Measurements from ENCODE around the gene ZNF398.

Gene ZNF398

GRCh38 chr7:149197675-149198074 lies 50.4 kb downstream of the ZNF398 start:
- TF ChIP-seq YY1 (IDR thresholded peaks at IDR 0.05; ENCODE audit: insufficient read depth, insufficient read length) (no peak), SUZ12 (IDR thresholded peaks at IDR 0.05; ENCODE audit: extremely low read depth, insufficient read depth, insufficient read length) (no peak), ZNF274 (IDR thresholded peaks at IDR 0.05; ENCODE audit: low read depth, low read length) (no peak)
- H3K9ac ChIP-seq (ENCODE audit: insufficient read length, low read depth) = no peak overlapping the region
- H3K27me3 ChIP-seq (ENCODE audit: insufficient read depth, insufficient read length) = no peaks in the 10 kb centered on the region
- H3K4me3 ChIP-seq (ENCODE audit: insufficient read length, low read depth) = no peak overlapping the region
- peaks cover 47% of the 10 kb centered on the region for H3K36me3 ChIP-seq (ENCODE audit: insufficient read depth, insufficient read length, low read length)
- H3K9me3 ChIP-seq (ENCODE audit: insufficient read depth, low read length) = no peaks in the 10 kb centered on the region
- DNase-seq (ENCODE audit: low read depth, low spot score) = no peak
- H3K4me1 ChIP-seq (ENCODE audit: insufficient read depth, insufficient read length) = peaks cover 4% of the 10 kb centered on the region

- no peaks in the 10 kb centered on the region for H3K9me3 ChIP-seq (ENCODE audit: insufficient read depth, low read length)
- no peak for TF ChIP-seq YY1 (IDR thresholded peaks at IDR 0.05; ENCODE audit: insufficient read depth, insufficient read length)
- no peak for TF ChIP-seq SUZ12 (IDR thresholded peaks at IDR 0.05; ENCODE audit: extremely low read depth, insufficient read depth, insufficient read length)
- no peak for TF ChIP-seq ZNF274 (IDR thresholded peaks at IDR 0.05; ENCODE audit: low read depth, low read length)
- H3K4me3 ChIP-seq (ENCODE audit: insufficient read length, low read depth) = no peak overlapping the region
- H3K9ac ChIP-seq (ENCODE audit: insufficient read length, low read depth) = no peak overlapping the region
- H3K4me1 ChIP-seq (ENCODE audit: insufficient read depth, insufficient read length) = peaks cover 4% of the 10 kb centered on the region
- DNase-seq (ENCODE audit: low read depth, low spot score) = no peak
- no peaks in the 10 kb centered on the region for H3K27me3 ChIP-seq (ENCODE audit: insufficient read depth, insufficient read length)
- H3K36me3 ChIP-seq (ENCODE audit: insufficient read depth, insufficient read length, low read length) = peaks cover 53% of the 10 kb centered on the region
These were observed 51.0 kb downstream of the ZNF398 start for GRCh38 chr7:149198161-149198816.

GRCh38 chr7:149199234-149199995 lies 52.2 kb downstream of the ZNF398 start:
- Histone ChIP-seq H3K4me1 (ENCODE audit: insufficient read depth, insufficient read length) (peaks cover 4% of the 10 kb centered on the region), H3K9me3 (ENCODE audit: insufficient read depth, low read length) (no peaks in the 10 kb centered on the region), H3K36me3 (ENCODE audit: insufficient read depth, insufficient read length, low read length) (peaks cover 64% of the 10 kb centered on the region), H3K9ac (ENCODE audit: insufficient read length, low read depth) (no peak overlapping the region), H3K4me3 (ENCODE audit: insufficient read length, low read depth) (no peak overlapping the region), H3K27me3 (ENCODE audit: insufficient read depth, insufficient read length) (no peaks in the 10 kb centered on the region)
- TF ChIP-seq YY1 (IDR thresholded peaks at IDR 0.05; ENCODE audit: insufficient read depth, insufficient read length) (no peak), ZNF274 (IDR thresholded peaks at IDR 0.05; ENCODE audit: low read depth, low read length) (no peak), SUZ12 (IDR thresholded peaks at IDR 0.05; ENCODE audit: extremely low read depth, insufficient read depth, insufficient read length) (no peak)
- DNase-seq (ENCODE audit: low read depth, low spot score) = no peak

GRCh38 chr7:149202831-149203231 lies 55.6 kb downstream of the ZNF398 start:
- Histone ChIP-seq H3K4me3 (ENCODE audit: insufficient read length, low read depth) (no peak overlapping the region), H3K4me1 (ENCODE audit: insufficient read depth, insufficient read length) (peaks cover 4% of the 10 kb centered on the region), H3K9me3 (ENCODE audit: insufficient read depth, low read length) (no peaks in the 10 kb centered on the region), H3K36me3 (ENCODE audit: insufficient read depth, insufficient read length, low read length) (peaks cover 82% of the 10 kb centered on the region), H3K27me3 (ENCODE audit: insufficient read depth, insufficient read length) (no peaks in the 10 kb centered on the region), H3K9ac (ENCODE audit: insufficient read length, low read depth) (no peak overlapping the region)
- DNase-seq (ENCODE audit: low read depth, low spot score) = no peak
- TF ChIP-seq SUZ12 (IDR thresholded peaks at IDR 0.05; ENCODE audit: extremely low read depth, insufficient read depth, insufficient read length) (no peak), YY1 (IDR thresholded peaks at IDR 0.05; ENCODE audit: insufficient read depth, insufficient read length) (no peak), ZNF274 (IDR thresholded peaks at IDR 0.05; ENCODE audit: low read depth, low read length) (no peak)

- Histone ChIP-seq H3K9ac (ENCODE audit: insufficient read length, low read depth) (no peak overlapping the region), H3K9me3 (ENCODE audit: insufficient read depth, low read length) (no peaks in the 10 kb centered on the region), H3K4me1 (ENCODE audit: insufficient read depth, insufficient read length) (peaks cover 4% of the 10 kb centered on the region), H3K27me3 (ENCODE audit: insufficient read depth, insufficient read length) (no peaks in the 10 kb centered on the region), H3K4me3 (ENCODE audit: insufficient read length, low read depth) (no peak overlapping the region), H3K36me3 (ENCODE audit: insufficient read depth, insufficient read length, low read length) (peaks cover 77% of the 10 kb centered on the region)
- no peak for TF ChIP-seq SUZ12 (IDR thresholded peaks at IDR 0.05; ENCODE audit: extremely low read depth, insufficient read depth, insufficient read length)
- TF ChIP-seq ZNF274 (IDR thresholded peaks at IDR 0.05; ENCODE audit: low read depth, low read length) = no peak
- no peak for TF ChIP-seq YY1 (IDR thresholded peaks at IDR 0.05; ENCODE audit: insufficient read depth, insufficient read length)
- DNase-seq (ENCODE audit: low read depth, low spot score) = no peak
These were observed 58.6 kb downstream of the ZNF398 start for GRCh38 chr7:149205690-149206381.

- Histone ChIP-seq H3K9me3 (ENCODE audit: insufficient read depth, low read length) (no peaks in the 10 kb centered on the region), H3K9ac (ENCODE audit: insufficient read length, low read depth) (no peak overlapping the region), H3K4me3 (ENCODE audit: insufficient read length, low read depth) (no peak overlapping the region), H3K27me3 (ENCODE audit: insufficient read depth, insufficient read length) (no peaks in the 10 kb centered on the region), H3K4me1 (ENCODE audit: insufficient read depth, insufficient read length) (peaks cover 4% of the 10 kb centered on the region), H3K36me3 (ENCODE audit: insufficient read depth, insufficient read length, low read length) (peaks cover 85% of the 10 kb centered on the region)
- DNase-seq (ENCODE audit: low read depth, low spot score) = no peak
- TF ChIP-seq SUZ12 (IDR thresholded peaks at IDR 0.05; ENCODE audit: extremely low read depth, insufficient read depth, insufficient read length) (no peak), YY1 (IDR thresholded peaks at IDR 0.05; ENCODE audit: insufficient read depth, insufficient read length) (no peak), ZNF274 (IDR thresholded peaks at IDR 0.05; ENCODE audit: low read depth, low read length) (no peak)
These were observed 60.2 kb downstream of the ZNF398 start for GRCh38 chr7:149207324-149208035.
